Hepatocyte (in vitro differentiated cells): ENCODE data around the gene KLHL12. TPM values are rescaled to one million over a fixed set of nuclear protein-coding genes. Genes with fewer than 3 reads are reported as not detected.

Experiments
- DNase-seq: peaks from one replicate; pipeline ENCODE4 v3.0.0-alpha.2; 2016; ENCODE audit warnings: low spot score
- H2AFZ ChIP-seq: fragments of 200-600 bp; sonication (generic); 2 replicates; pipeline ENCODE4 v1.6.0; 2016; ENCODE audit warnings: antibody characterized with exemption, mild to moderate bottlenecking
- H3K27ac ChIP-seq: fragments of 200-600 bp; sonication (generic); 2 replicates; pipeline ENCODE4 v1.5.1; 2016; ENCODE audit warnings: mild to moderate bottlenecking
- H3K27me3 ChIP-seq: fragments of 200-600 bp; sonication (generic); 2 replicates; pipeline ENCODE4 v1.6.1; 2016
- H3K36me3 ChIP-seq: fragments of 200-600 bp; sonication (generic); replicated peaks from 2 replicates; pipeline ENCODE4 v1.5.1; 2016; ENCODE audit warnings: low read depth; ENCODE audit not compliant: insufficient read depth
- H3K4me1 ChIP-seq: fragments of 200-600 bp; sonication (generic); 2 replicates; pipeline ENCODE4 v1.5.1; 2016; ENCODE audit warnings: mild to moderate bottlenecking, moderate library complexity; ENCODE audit not compliant: insufficient read depth
- H3K4me2 ChIP-seq: fragments of 200-600 bp; sonication (generic); 2 replicates; pipeline ENCODE4 v1.6.0; 2016
- H3K4me3 ChIP-seq: fragments of 200-600 bp; sonication (generic); 2 replicates; pipeline ENCODE4 v1.5.1; 2016; ENCODE audit warnings: mild to moderate bottlenecking
- H3K79me2 ChIP-seq: fragments of 200-600 bp; sonication (generic); 2 replicates; pipeline ENCODE4 v1.6.0; 2017; ENCODE audit warnings: mild to moderate bottlenecking
- H3K9me2 ChIP-seq: fragments of 200-600 bp; sonication (generic); replicated peaks from 2 replicates; pipeline ENCODE4 v1.6.0; 2017; ENCODE audit warnings: mild to moderate bottlenecking; ENCODE audit not compliant: insufficient read depth
- H3K9me3 ChIP-seq: fragments of 200-600 bp; sonication (generic); 2 replicates; pipeline ENCODE4 v1.5.1; 2016; ENCODE audit warnings: low read depth, mild to moderate bottlenecking
- H4K20me1 ChIP-seq: fragments of 200-600 bp; sonication (generic); 2 replicates; pipeline ENCODE4 v1.6.0; 2016; ENCODE audit warnings: mild to moderate bottlenecking; ENCODE audit not compliant: insufficient read depth, poor library complexity, severe bottlenecking
- EZH2 ChIP-seq: fragments of 200-600 bp; sonication (generic); IDR thresholded peaks from 2 replicates; pipeline ENCODE4 v1.6.1; 2016; ENCODE audit warnings: antibody characterized with exemption, mild to moderate bottlenecking, borderline replicate concordance
- EZH2phosphoT487 ChIP-seq: fragments of 200-600 bp; sonication (generic); IDR thresholded peaks from one replicate; pipeline ENCODE4 v1.6.1; 2018; ENCODE audit warnings: antibody characterized with exemption, mild to moderate bottlenecking, low read depth, moderate library complexity; ENCODE audit not compliant: unreplicated experiment, severe bottlenecking
- WGBS: methylation state at CpG from one replicate; pipeline ENCODE4 v1.1.6; 2016; ENCODE audit warnings: low lambda C conversion rate; ENCODE audit errors: missing lambda C conversion rate; 5-methylcytosine and 5-hydroxymethylcytosine counted together
- polyA plus RNA-seq: library from polyadenylated mRNA; unstranded; fragments of >200 nt; fragmentation: Nextera tagmentation; extraction: Ambion mirVana; gene quantifications from 2 replicates; pipeline ENCODE4 v1.2.1, GENCODE V29; 2016
- total RNA-seq: library from RNA; depleted of rRNA; stranded (reverse); fragments of >200 nt; gene quantifications from 2 replicates; pipeline ENCODE4 v1.2.3, GENCODE V29; 2014
- TF ChIP-seq, protein P1 (sequence below): fragments of 200-600 bp; sonication (generic); IDR thresholded peaks from 2 replicates; pipeline ENCODE4 v1.5.1; 2016; ENCODE audit warnings: antibody characterized with exemption, mild to moderate bottlenecking; ENCODE audit not compliant: poor library complexity

The KLHL12 gene
- total and polyA plus RNA-seq, 2 experiments from 2014 or later = 15.1 to 23.4 TPM

DNA sequence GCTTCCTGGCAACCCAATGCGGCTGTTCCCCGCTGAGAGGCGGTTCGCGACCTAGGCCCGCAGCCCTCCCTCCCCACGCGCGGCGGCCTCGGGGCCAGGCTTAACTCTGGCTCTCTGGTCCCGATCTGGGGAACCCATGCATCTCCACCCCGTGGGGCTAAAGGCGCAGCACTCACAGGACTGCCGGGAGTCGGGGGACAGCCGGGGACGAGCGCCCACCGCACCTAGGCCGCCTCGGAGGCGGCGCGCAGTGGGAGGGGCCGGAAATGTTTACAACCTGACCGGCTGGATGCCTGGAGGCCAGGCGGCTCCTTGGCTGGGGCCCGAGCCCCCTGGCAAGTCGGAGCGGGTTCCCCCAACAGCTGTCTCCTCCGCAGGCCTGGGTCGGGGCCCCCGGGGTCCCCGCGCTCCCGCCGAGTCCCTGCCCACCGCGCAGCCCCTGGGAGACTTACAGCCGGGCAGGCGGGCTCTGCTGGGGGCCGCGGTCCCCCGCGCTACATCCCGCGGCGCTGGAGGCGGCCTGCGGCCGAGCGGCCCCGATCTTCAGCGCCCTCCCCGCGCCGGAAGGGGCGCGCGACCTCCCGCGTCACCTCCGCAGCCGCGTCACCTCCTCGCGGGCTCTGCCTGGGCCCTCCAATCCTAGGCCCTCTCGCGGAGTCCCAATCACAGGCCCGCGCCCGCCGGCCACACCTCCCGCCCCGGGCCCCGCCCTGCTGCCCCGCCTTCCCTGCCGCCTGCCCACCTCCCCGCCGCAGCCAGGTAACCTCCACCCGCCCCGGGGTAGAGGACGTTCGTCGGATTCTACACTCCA lies 30.9 kb upstream of the KLHL12 start, which contains the start of gene ADIPOR1:
Gene ADIPOR1 (minus strand): TSS at position 580 of the 811 bp plus-strand sequence. CDS start 7,242 bp downstream, outside the sequence.
- Histone ChIP-seq H3K27me3 (no peaks in the 10 kb centered on the region), H3K27ac (peak within 1 kb of the TSS; percentile 98), H2AFZ (peak within 1 kb of the TSS; percentile 86), H3K36me3 (no peaks in the 10 kb centered on the region), H3K9me2 (no peaks in the 10 kb centered on the region), H3K4me3 (peak within 1 kb of the TSS; percentile 97), H3K9me3 (no peaks in the 10 kb centered on the region), H3K4me1 (peaks cover 17% of the 10 kb centered on the region), H3K79me2 (peaks cover 50% of the 10 kb centered on the region), H4K20me1 (peaks cover 40% of the 10 kb centered on the region), H3K4me2 (peak within 1 kb of the TSS; percentile 99)
- WGBS = 2% methylated on average over 52 of the region's 86 CpGs
- no peak for TF ChIP-seq EZH2phosphoT487
- TF ChIP-seq, protein P1, sequence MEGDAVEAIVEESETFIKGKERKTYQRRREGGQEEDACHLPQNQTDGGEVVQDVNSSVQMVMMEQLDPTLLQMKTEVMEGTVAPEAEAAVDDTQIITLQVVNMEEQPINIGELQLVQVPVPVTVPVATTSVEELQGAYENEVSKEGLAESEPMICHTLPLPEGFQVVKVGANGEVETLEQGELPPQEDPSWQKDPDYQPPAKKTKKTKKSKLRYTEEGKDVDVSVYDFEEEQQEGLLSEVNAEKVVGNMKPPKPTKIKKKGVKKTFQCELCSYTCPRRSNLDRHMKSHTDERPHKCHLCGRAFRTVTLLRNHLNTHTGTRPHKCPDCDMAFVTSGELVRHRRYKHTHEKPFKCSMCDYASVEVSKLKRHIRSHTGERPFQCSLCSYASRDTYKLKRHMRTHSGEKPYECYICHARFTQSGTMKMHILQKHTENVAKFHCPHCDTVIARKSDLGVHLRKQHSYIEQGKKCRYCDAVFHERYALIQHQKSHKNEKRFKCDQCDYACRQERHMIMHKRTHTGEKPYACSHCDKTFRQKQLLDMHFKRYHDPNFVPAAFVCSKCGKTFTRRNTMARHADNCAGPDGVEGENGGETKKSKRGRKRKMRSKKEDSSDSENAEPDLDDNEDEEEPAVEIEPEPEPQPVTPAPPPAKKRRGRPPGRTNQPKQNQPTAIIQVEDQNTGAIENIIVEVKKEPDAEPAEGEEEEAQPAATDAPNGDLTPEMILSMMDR = no peak
- no peak for TF ChIP-seq EZH2
- peak; percentile 96 for DNase-seq

DNA sequence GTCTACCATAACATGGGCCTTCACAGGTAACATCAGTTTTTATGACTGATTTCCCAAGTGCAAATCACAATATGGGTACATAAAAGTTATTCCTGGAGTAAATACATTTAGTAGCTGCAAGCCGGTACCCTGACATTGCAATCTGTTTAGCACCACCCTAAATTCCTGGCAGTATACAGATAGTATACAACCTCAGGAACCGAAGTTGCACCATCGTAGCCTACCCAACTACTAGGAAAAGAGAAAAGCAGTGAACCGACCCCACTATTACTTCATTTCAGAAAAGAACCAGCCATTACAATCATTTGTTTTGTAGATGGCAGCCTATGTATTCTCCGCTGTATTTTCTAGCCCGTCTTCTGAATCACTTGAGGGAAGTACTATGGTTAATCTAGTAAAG lies 29.9 kb upstream of the KLHL12 start:
- peak overlapping the region; percentile 99 for H3K4me2 ChIP-seq
- WGBS = 78% methylated on average over 6 of the region's 6 CpGs
- no peaks in the 10 kb centered on the region for H3K9me3 ChIP-seq
- peaks cover 60% of the 10 kb centered on the region for H3K79me2 ChIP-seq
- no peak overlapping the region for H2AFZ ChIP-seq
- peak overlapping the region; percentile 97 for H3K4me3 ChIP-seq
- H4K20me1 ChIP-seq = peaks cover 49% of the 10 kb centered on the region
- no peak for DNase-seq
- H3K36me3 ChIP-seq = no peaks in the 10 kb centered on the region
- TF ChIP-seq, protein P1 = no peak
- TF ChIP-seq EZH2 (no peak), EZH2phosphoT487 (no peak)
- H3K27ac ChIP-seq = peak overlapping the region; percentile 98
- H3K9me2 ChIP-seq = no peaks in the 10 kb centered on the region
- peaks cover 17% of the 10 kb centered on the region for H3K4me1 ChIP-seq
- H3K27me3 ChIP-seq = no peaks in the 10 kb centered on the region

DNA sequence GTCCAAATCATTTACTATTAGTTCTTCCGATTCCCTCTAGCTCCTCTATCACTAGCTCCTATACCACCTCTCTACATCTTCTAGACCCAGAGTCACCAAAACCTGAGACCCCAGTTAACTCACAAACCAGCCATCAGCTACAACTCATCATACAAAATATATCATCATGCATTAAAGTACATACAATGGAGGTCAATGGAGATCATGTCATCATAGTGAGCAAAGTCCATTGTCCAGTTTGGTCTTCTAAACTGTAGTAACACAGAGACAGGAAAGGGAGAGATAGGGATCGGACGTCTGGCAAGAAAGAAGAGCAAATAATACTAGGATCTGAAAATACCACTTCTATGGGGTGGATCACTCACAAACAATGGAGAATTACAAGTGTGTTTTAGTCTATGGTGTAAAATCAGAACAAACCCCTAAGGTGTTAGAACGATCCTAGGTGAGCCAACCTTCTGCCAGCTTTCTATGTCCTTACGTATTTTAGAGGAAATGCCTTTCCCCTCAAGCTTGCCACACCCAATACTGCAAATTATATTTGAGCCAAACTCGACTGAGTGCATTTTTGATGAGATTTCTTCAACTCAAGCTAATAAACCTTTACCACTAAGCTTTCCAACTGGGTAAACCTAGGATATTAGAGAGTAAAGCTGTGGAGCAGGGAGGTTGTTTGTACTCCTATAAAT lies 27.2 kb upstream of the KLHL12 start:
- H3K4me1 ChIP-seq = peaks cover 17% of the 10 kb centered on the region
- no peaks in the 10 kb centered on the region for H3K27me3 ChIP-seq
- WGBS = 86% methylated on average over 6 of the region's 6 CpGs
- peak overlapping the region; percentile 25 for H3K4me2 ChIP-seq
- H3K9me3 ChIP-seq = no peaks in the 10 kb centered on the region
- H2AFZ ChIP-seq = no peak overlapping the region
- H3K36me3 ChIP-seq = no peaks in the 10 kb centered on the region
- peaks cover 60% of the 10 kb centered on the region for H4K20me1 ChIP-seq
- H3K9me2 ChIP-seq = no peaks in the 10 kb centered on the region
- TF ChIP-seq EZH2phosphoT487 (no peak), EZH2 (no peak)
- TF ChIP-seq, protein P1 = no peak
- no peak overlapping the region for H3K4me3 ChIP-seq
- H3K27ac ChIP-seq = no peak overlapping the region
- DNase-seq = no peak
- H3K79me2 ChIP-seq = peaks cover 79% of the 10 kb centered on the region
